Stimulated activated CD4-positive, alpha-beta T cell treated with anti-CD3 and anti-CD28 coated beads, Interleukin-15, amount 100 ng/mL, for 1 hour (primary cell): Measurements from ENCODE around the gene NT5DC1.

Source experiments
- DNase-seq, 2 donors: peaks; one replicate each; pipeline ENCODE4 v3.0.0-alpha.2; 2020; ENCODE audit warnings: low read depth in 1 of 2, low spot score in 1 of 2

NT5DC1 gene

GRCh38 chr6:116189472-116189871 is 88.8 kb downstream of the NT5DC1 start:
- no peak for DNase-seq

GRCh38 chr6:116190550-116190949 is 89.9 kb downstream of the NT5DC1 start:
- DNase-seq = no peak

GRCh38 chr6:116191881-116192280 is 91.2 kb downstream of the NT5DC1 start:
- no peak for DNase-seq

- no peak for DNase-seq
These were observed 92.1 kb downstream of the NT5DC1 start for GRCh38 chr6:116192786-116193185.

GRCh38 chr6:116196841-116197240 is 96.2 kb downstream of the NT5DC1 start:
- no peak for DNase-seq

GRCh38 chr6:116200619-116201249 is 100.1 kb downstream of the NT5DC1 start:
- DNase-seq = no peak

GRCh38 chr6:116201538-116201937 is 100.9 kb downstream of the NT5DC1 start:
- DNase-seq = no peak

- no peak for DNase-seq
These were observed 104.6 kb downstream of the NT5DC1 start for GRCh38 chr6:116205281-116205680.

- no peak for DNase-seq
These were observed 105.7 kb downstream of the NT5DC1 start for GRCh38 chr6:116206231-116206903.

GRCh38 chr6:116208056-116208785 is 107.6 kb downstream of the NT5DC1 start:
- no peak for DNase-seq

- no peak for DNase-seq
These were observed 109.7 kb downstream of the NT5DC1 start for GRCh38 chr6:116210316-116210715.

GRCh38 chr6:116210750-116211425 is 110.2 kb downstream of the NT5DC1 start:
- no peak for DNase-seq

GRCh38 chr6:116214681-116215080 is 114.0 kb downstream of the NT5DC1 start:
- no peak for DNase-seq

GRCh38 chr6:116215414-116215813 is 114.8 kb downstream of the NT5DC1 start:
- no peak for DNase-seq

- DNase-seq = no peak
These were observed 116.4 kb downstream of the NT5DC1 start for GRCh38 chr6:116217069-116217468.

- DNase-seq = no peak
These were observed 117.5 kb downstream of the NT5DC1 start for GRCh38 chr6:116218172-116218633.

- no peak for DNase-seq
These were observed 118.2 kb downstream of the NT5DC1 start for GRCh38 chr6:116218866-116219265.

- no peak for DNase-seq
These were observed 120.4 kb downstream of the NT5DC1 start for GRCh38 chr6:116221067-116221466.

- no peak for DNase-seq
These were observed 121.3 kb downstream of the NT5DC1 start for GRCh38 chr6:116221911-116222310.

- DNase-seq = no peak
These were observed 122.7 kb downstream of the NT5DC1 start for GRCh38 chr6:116223355-116223754.

- DNase-seq = no peak
These were observed 128.7 kb downstream of the NT5DC1 start for GRCh38 chr6:116229287-116229913.
